HG03442 (cell line): ENCODE results near the gene GLRX3.
"Not testable (repeated sequence)": the region's sequence is repeated elsewhere in the genome, so short reads cannot be mapped to it uniquely, and the experiment has no call there.

Experiments used
- ATAC-seq: cut with Tn5 transposase; IDR thresholded peaks from one replicate; pipeline ENCODE4 v1.9.1; 2021; ENCODE audit warnings: mild to moderate bottlenecking, moderate library complexity; ENCODE audit not compliant: unreplicated experiment

The GLRX3 gene

GRCh38 chr10:130188195-130189175, 52.3 kb downstream of the GLRX3 start:
- no peak for ATAC-seq

- no peak for ATAC-seq
Measured at GRCh38 chr10:130189608-130190054, 53.4 kb downstream of the GLRX3 start.

GRCh38 chr10:130190055-130190736, 54.0 kb downstream of the GLRX3 start:
- ATAC-seq, result peak; percentile 93

- ATAC-seq, result no peak
Measured at GRCh38 chr10:130190737-130191115, 54.5 kb downstream of the GLRX3 start.

GRCh38 chr10:130191380-130191779, 55.2 kb downstream of the GLRX3 start:
- ATAC-seq, result no peak

- ATAC-seq, result no peak
Measured at GRCh38 chr10:130192276-130192848, 56.2 kb downstream of the GLRX3 start.

GRCh38 chr10:130193033-130193432, 56.8 kb downstream of the GLRX3 start:
- no peak for ATAC-seq

- ATAC-seq, result no peak
Measured at GRCh38 chr10:130193493-130194193, 57.5 kb downstream of the GLRX3 start.

- ATAC-seq, result no peak
Measured at GRCh38 chr10:130194194-130194990, 58.2 kb downstream of the GLRX3 start.

GRCh38 chr10:130194991-130195645, 58.9 kb downstream of the GLRX3 start:
- ATAC-seq, result no peak

- no peak for ATAC-seq
Measured at GRCh38 chr10:130195746-130196294, 59.6 kb downstream of the GLRX3 start.

- no peak for ATAC-seq
Measured at GRCh38 chr10:130196511-130197487, 60.6 kb downstream of the GLRX3 start.

- ATAC-seq, result no peak
Measured at GRCh38 chr10:130198651-130199050, 62.5 kb downstream of the GLRX3 start.

GRCh38 chr10:130200179-130201042, 64.2 kb downstream of the GLRX3 start:
- no peak for ATAC-seq

- no peak for ATAC-seq
Measured at GRCh38 chr10:130201043-130201380, 64.8 kb downstream of the GLRX3 start.

- ATAC-seq, result not testable (repeated sequence)
Measured at GRCh38 chr10:130202150-130202549, 66.0 kb downstream of the GLRX3 start.

- ATAC-seq, result no peak
Measured at GRCh38 chr10:130202984-130203621, 66.9 kb downstream of the GLRX3 start.
